A673 (cell line): Measurements from ENCODE around the gene S100B.

ENCODE experiments used
- EZH2 ChIP-seq: fragments of 200-600 bp; sonication (generic); IDR thresholded peaks from 2 replicates; pipeline ENCODE4 v1.6.1; 2017; ENCODE audit warnings: borderline replicate concordance, low read depth, mild to moderate bottlenecking, mixed read lengths, antibody characterized with exemption, low read length; ENCODE audit not compliant: poor library complexity, severe bottlenecking
- TF ChIP-seq, protein P1 (sequence below): fragments of 300-800, 200-600 bp; sonication (generic); conservative IDR thresholded peaks from 2 replicates; pipeline ENCODE4 v1.5.1; 2017; ENCODE audit warnings: low read depth, mild to moderate bottlenecking, antibody characterized with exemption, low read length, moderate library complexity, mixed read lengths

DNA sequence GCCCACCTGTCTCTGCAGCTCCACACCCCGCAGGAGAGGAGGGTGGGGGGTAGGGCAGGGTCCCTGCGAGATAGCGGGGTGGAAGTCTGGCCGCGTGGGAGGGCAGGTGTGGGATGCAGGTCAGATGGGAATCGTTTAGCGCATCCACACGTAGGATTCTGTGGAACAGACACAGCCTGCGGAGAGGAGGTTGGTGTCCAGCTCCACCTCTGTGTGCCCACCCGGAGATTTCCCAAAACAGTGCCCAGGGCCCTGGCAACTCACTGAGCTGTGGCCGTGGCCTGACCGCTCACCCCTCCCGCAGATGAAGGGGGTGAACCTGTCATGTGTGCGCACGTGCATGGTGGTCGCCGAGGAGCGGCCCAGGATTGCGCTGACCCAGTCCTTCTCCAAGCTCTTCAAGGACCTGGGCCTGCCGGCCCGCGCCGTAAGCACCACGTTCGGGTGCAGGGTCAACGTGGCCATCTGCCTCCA lies 46.9 kb downstream of the S100B start:
- TF ChIP-seq, protein P1, sequence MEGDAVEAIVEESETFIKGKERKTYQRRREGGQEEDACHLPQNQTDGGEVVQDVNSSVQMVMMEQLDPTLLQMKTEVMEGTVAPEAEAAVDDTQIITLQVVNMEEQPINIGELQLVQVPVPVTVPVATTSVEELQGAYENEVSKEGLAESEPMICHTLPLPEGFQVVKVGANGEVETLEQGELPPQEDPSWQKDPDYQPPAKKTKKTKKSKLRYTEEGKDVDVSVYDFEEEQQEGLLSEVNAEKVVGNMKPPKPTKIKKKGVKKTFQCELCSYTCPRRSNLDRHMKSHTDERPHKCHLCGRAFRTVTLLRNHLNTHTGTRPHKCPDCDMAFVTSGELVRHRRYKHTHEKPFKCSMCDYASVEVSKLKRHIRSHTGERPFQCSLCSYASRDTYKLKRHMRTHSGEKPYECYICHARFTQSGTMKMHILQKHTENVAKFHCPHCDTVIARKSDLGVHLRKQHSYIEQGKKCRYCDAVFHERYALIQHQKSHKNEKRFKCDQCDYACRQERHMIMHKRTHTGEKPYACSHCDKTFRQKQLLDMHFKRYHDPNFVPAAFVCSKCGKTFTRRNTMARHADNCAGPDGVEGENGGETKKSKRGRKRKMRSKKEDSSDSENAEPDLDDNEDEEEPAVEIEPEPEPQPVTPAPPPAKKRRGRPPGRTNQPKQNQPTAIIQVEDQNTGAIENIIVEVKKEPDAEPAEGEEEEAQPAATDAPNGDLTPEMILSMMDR = no peak
- no peak for TF ChIP-seq EZH2
